Upper lobe of right lung (tissue), 1 donor: Measurements from ENCODE around the gene STXBP2. TPM values are rescaled to one million over a fixed set of nuclear protein-coding genes. Genes with fewer than 3 reads are reported as not detected.
"Not testable (repeated sequence)": the region's sequence is repeated elsewhere in the genome, so short reads cannot be mapped to it uniquely, and the experiment has no call there.

Source experiments
- ATAC-seq: fragments of 200-7000 bp; cut with Tn5 transposase; one replicate; pipeline ENCODE4 v1.9.1; 2020; ENCODE audit warnings: mild to moderate bottlenecking, moderate library complexity
- DNase-seq: peaks from one replicate; pipeline ENCODE4 v3.0.0-alpha.2; 2020
- H3K27ac ChIP-seq: fragments of 200-600 bp; one replicate; pipeline ENCODE4 v1.8.0; 2022
- H3K27me3 ChIP-seq: fragments of 200-600 bp; one replicate; pipeline ENCODE4 v1.8.0; 2022; ENCODE audit warnings: mild to moderate bottlenecking
- H3K36me3 ChIP-seq: fragments of 200-600 bp; one replicate; pipeline ENCODE4 v1.8.0; 2022
- H3K4me1 ChIP-seq: fragments of 200-600 bp; one replicate; pipeline ENCODE4 v1.8.0; 2022
- H3K4me3 ChIP-seq: fragments of 200-600 bp; one replicate; pipeline ENCODE4 v1.8.0; 2022; ENCODE audit warnings: mild to moderate bottlenecking
- H3K9me3 ChIP-seq: fragments of 200-600 bp; one replicate; pipeline ENCODE4 v1.8.0; 2022
- CTCF ChIP-seq: fragments of 200-600 bp; IDR thresholded peaks from one replicate; pipeline ENCODE4 v1.8.0; 2022; ENCODE audit warnings: antibody characterized with exemption
- intact Hi-C: fragments of 100-400 bp; cut with DNase I; formaldehyde crosslinking; loops from one replicate; pipeline ENCODE4 v1.11.0; 2022
- total RNA-seq: library from RNA; stranded (reverse); fragmentation: NEBNext Ultra II Directional; extraction: Animal tissue kit (Norgen Biotek cat#: 25700); gene quantifications from one replicate; pipeline ENCODE4 v1.2.1, GENCODE V29; 2021
- donor health status: DM: no; HTN: yes; CAD: no; lungs with severe emphysema.

The STXBP2 gene
- total RNA-seq, 1 donor from 2014 or later: 162 TPM

- DNase-seq (no peak), ATAC-seq (no peak)
- intact Hi-C loops: no loop called here
- H3K27ac ChIP-seq: no peak overlapping the region
- peaks cover 6% of the 10 kb centered on the region for H3K36me3 ChIP-seq
- TF ChIP-seq CTCF: no peak
- H3K27me3 ChIP-seq: peaks cover 5% of the 10 kb centered on the region
- H3K9me3 ChIP-seq: no peaks in the 10 kb centered on the region
- no peak overlapping the region for H3K4me3 ChIP-seq
- H3K4me1 ChIP-seq: peaks cover 7% of the 10 kb centered on the region
These were observed 3.0 kb downstream of the STXBP2 start for GRCh38 chr19:7639863-7640348.

DNA sequence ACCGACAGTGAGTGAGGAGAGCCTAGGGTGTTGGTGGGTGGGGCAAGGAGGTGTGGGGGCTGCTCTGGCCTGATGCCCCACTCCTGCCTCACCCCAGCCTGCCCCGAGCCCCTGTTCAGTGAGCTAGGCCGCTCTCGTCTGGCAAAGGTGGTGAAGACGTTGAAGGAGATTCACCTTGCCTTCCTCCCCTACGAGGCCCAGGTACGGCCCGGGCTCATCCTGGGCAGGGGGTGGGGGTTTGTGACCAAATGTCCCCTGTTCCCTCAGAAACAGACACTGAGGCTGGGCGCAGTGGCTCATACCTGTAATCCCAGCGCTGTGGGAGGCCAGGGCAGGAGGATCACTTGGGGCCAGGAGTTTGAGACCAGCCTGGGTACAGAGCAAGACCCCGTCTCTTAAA is 3.9 kb downstream of the STXBP2 start:
- Histone ChIP-seq H3K4me1 (peaks cover 7% of the 10 kb centered on the region), H3K36me3 (peaks cover 10% of the 10 kb centered on the region)
- ATAC-seq: no peak

GRCh38 chr19:7641290-7642276 is 4.7 kb downstream of the STXBP2 start:
- ATAC-seq (no peak), DNase-seq (no peak)
- H3K27me3 ChIP-seq: peaks cover 5% of the 10 kb centered on the region
- no peak overlapping the region for H3K27ac ChIP-seq
- H3K36me3 ChIP-seq: peaks cover 10% of the 10 kb centered on the region
- no peak for TF ChIP-seq CTCF
- H3K9me3 ChIP-seq: no peaks in the 10 kb centered on the region
- peaks cover 7% of the 10 kb centered on the region for H3K4me1 ChIP-seq
- H3K4me3 ChIP-seq: no peak overlapping the region
- intact Hi-C loops: no loop called here

More for the DNA sequence above, 3.9 kb downstream of the STXBP2 start:
- DNase-seq: no peak
- Histone ChIP-seq H3K9me3 (no peaks in the 10 kb centered on the region), H3K27ac (no peak overlapping the region), H3K27me3 (peaks cover 5% of the 10 kb centered on the region), H3K4me3 (no peak overlapping the region)
- intact Hi-C loops: no loop called here
- TF ChIP-seq CTCF: no peak

DNA sequence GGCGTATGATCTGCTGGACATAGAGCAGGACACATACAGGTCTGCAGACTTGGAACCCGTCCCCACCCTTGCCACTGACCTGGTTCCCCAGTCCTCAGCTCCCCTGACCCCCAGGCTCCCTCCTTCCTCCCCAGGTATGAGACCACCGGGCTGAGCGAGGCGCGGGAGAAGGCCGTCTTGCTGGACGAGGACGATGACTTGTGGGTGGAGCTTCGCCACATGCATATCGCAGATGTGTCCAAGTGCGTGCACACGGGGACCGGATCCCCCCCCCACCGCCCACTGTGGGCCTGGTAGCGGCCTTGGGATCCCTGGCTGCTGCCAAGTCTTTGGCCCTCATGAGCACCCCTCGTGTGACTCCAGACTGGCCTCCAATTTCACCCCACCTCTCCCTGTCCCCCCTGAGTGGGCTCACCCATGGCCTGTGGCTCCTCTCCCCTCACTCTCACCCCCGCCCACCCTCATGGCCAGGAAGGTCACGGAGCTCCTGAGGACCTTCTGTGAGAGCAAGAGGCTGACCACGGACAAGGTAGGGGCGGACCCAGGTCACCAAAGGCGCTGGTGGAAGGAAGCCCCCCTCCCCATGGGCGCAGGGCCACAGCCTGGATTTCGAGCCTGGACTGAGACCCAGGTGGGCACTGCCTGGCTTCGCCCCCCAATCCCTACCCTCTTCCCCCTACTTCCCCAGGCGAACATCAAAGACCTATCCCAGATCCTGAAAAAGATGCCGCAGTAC is 5.6 kb downstream of the STXBP2 start:
- H3K36me3 ChIP-seq: peaks cover 10% of the 10 kb centered on the region
- H3K4me3 ChIP-seq: no peak overlapping the region
- peaks cover 7% of the 10 kb centered on the region for H3K4me1 ChIP-seq
- H3K27me3 ChIP-seq: peaks cover 5% of the 10 kb centered on the region
- intact Hi-C loops: no loop called here
- TF ChIP-seq CTCF: no peak
- H3K27ac ChIP-seq: no peak overlapping the region
- no peaks in the 10 kb centered on the region for H3K9me3 ChIP-seq
- no peak for ATAC-seq
- DNase-seq: no peak

DNA sequence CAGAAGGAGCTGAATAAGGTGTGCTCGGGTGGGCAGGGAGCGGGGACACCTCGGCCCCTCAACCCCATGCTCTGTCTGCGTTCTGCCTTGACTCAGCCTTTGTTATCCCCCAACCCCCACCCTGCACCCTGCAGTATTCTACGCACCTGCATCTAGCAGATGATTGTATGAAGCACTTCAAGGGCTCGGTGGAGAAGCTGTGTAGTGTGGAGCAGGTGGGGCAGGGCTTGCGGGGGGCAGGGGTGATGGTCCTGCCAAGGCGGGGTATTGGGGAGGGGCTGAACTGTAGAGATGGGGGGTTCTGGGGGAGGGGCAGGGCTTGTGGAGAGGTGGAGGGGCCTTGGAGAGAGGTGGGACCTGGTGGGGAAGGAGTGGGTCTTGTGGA is 6.1 kb downstream of the STXBP2 start:
- Histone ChIP-seq H3K4me3 (no peak overlapping the region), H3K36me3 (peaks cover 10% of the 10 kb centered on the region), H3K27me3 (peaks cover 5% of the 10 kb centered on the region), H3K27ac (no peak overlapping the region), H3K9me3 (no peaks in the 10 kb centered on the region), H3K4me1 (peaks cover 4% of the 10 kb centered on the region)
- no peak for TF ChIP-seq CTCF
- ATAC-seq: no peak
- no peak for DNase-seq
- intact Hi-C loops: no loop called here

DNA sequence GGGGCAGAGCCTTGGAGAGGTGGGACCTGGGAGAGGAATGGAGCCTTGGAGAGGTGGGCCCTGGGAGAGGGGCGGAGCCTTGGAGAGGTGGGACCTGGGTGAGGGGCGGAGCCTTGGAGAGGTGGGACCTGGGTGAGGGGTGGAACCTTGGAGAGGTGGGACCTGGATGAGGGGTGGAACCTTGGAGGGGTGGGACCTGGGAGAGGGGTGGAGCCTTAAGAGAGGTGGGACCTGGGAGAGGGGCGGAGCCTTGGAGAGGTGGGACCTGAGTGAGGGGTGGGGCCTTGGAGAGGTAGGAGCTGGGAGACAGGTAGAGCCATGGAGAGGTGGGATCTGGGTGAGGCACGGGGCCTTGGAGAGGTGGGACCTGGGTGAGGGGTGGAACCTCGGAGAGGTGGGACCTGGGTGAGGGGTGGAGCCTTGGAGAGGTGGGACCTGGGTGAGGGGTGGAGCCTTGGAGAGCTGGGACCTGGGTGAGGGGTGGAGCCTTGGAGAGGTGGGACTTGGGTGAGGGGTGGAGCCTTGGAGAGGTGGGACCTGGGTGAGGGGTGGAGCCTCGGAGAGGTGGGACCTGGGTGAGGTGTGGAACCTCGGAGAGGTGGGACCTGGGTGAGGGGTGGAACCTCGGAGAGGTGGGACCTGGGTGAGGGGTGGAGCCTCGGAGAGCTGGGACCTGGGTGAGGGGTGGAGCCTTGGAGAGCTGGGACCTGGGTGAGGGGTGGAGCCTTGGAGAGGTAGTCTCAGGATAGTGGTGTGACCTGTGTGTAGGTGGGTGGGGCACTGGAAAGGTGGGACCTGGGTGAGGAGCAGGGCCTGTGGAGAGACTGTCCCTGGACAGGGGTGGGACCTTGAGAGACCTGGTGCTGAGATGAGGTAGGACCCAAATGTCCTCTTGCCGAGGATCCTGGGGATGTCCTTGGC is 7.0 kb downstream of the STXBP2 start:
- H3K36me3 ChIP-seq: peaks cover 10% of the 10 kb centered on the region
- intact Hi-C loops, H3K4me1 ChIP-seq, H3K9me3 ChIP-seq, H3K4me3 ChIP-seq, H3K27me3 ChIP-seq, H3K27ac ChIP-seq: not testable (repeated sequence)
- DNase-seq (peak; percentile 67), ATAC-seq (peak; percentile 6)
